HL-60 (cell line): Measurements from ENCODE around the gene MAP4K4.

Source experiments
- DNase-seq, 2 experiments: peaks; one replicate each; pipeline ENCODE4 v3.0.0-alpha.2; 2010 to 2020; ENCODE audit warnings: low read depth in 1 of 2, low spot score in 1 of 2
- H3K27ac ChIP-seq: fragments of 250-450 bp; sonication (Bioruptor Pico); replicated peaks from 2 replicates; pipeline ENCODE4 v1.5.1; 2020; ENCODE audit warnings: mild to moderate bottlenecking, moderate library complexity
- H3K27me3 ChIP-seq: fragments of 250-450 bp; sonication (Bioruptor Pico); 2 replicates; pipeline ENCODE4 v1.5.1; 2021; ENCODE audit warnings: mild to moderate bottlenecking, moderate library complexity; ENCODE audit not compliant: insufficient read depth, poor library complexity, severe bottlenecking
- H3K4me3 ChIP-seq: replicated peaks from 2 replicates; pipeline ENCODE4 v1.5.1; 2011; ENCODE audit warnings: mild to moderate bottlenecking, control low read depth, low read length; ENCODE audit not compliant: insufficient read depth
- CTCF ChIP-seq: IDR thresholded peaks from one replicate; pipeline ENCODE4 v1.5.1; 2011; ENCODE audit warnings: low read length, control low read depth, inconsistent platforms; ENCODE audit not compliant: insufficient read depth
- GABPA ChIP-seq: IDR thresholded peaks from 2 replicates; pipeline ENCODE4 v1.6.1; 2012; ENCODE audit warnings: low read depth
- POLR2AphosphoS5 ChIP-seq: IDR thresholded peaks from 2 replicates; pipeline ENCODE4 v1.6.1; 2012; ENCODE audit warnings: low read depth
- REST ChIP-seq: IDR thresholded peaks from 2 replicates; pipeline ENCODE4 v1.6.1; 2012; ENCODE audit warnings: low read depth; ENCODE audit not compliant: insufficient replicate concordance
- SPI1 ChIP-seq: IDR thresholded peaks from 2 replicates; pipeline ENCODE4 v1.6.1; 2012; ENCODE audit warnings: low read depth, mild to moderate bottlenecking, borderline replicate concordance

Gene MAP4K4

GRCh38 chr2:101720732-101721131 lies 23.2 kb downstream of the MAP4K4 start:
- H3K27ac ChIP-seq = no peak overlapping the region
- no peak overlapping the region for H3K4me3 ChIP-seq
- no peak for TF ChIP-seq CTCF
- TF ChIP-seq REST = no peak
- no peak for TF ChIP-seq GABPA
- TF ChIP-seq SPI1 = no peak
- no peak for TF ChIP-seq POLR2AphosphoS5
- DNase-seq = no peak
- no peaks in the 10 kb centered on the region for H3K27me3 ChIP-seq

- TF ChIP-seq POLR2AphosphoS5 = no peak
- TF ChIP-seq SPI1 = no peak
- no peak for TF ChIP-seq REST
- H3K27ac ChIP-seq = peak overlapping the region; percentile 26
- no peak overlapping the region for H3K4me3 ChIP-seq
- peak in 1 of 2 experiments; percentile 55 for DNase-seq
- H3K27me3 ChIP-seq = no peaks in the 10 kb centered on the region
Observed at GRCh38 chr2:101722864-101723263, 25.4 kb downstream of the MAP4K4 start.

- no peak for DNase-seq
- TF ChIP-seq SPI1 (no peak), CTCF (no peak), REST (no peak), POLR2AphosphoS5 (no peak), GABPA (no peak)
- Histone ChIP-seq H3K27ac (peak overlapping the region; percentile 26), H3K27me3 (no peaks in the 10 kb centered on the region), H3K4me3 (no peak overlapping the region)
Observed at GRCh38 chr2:101723371-101724124, 26.0 kb downstream of the MAP4K4 start.
